GM21528 (cell line): Measurements from ENCODE around the gene AHCYL1.
"Not testable (repeated sequence)": the region's sequence is repeated elsewhere in the genome, so short reads cannot be mapped to it uniquely, and the experiment has no call there.

Experiments
- ATAC-seq: cut with Tn5 transposase; IDR thresholded peaks from one replicate; pipeline ENCODE4 v1.9.1; 2021; ENCODE audit warnings: mild to moderate bottlenecking, moderate library complexity; ENCODE audit not compliant: unreplicated experiment, low FRiP score

AHCYL1 gene

GRCh38 chr1:109996476-109996875, 11.9 kb downstream of the AHCYL1 start:
- no peak for ATAC-seq

GRCh38 chr1:109997204-109997866, 12.8 kb downstream of the AHCYL1 start:
- no peak for ATAC-seq

- ATAC-seq = no peak
These were observed 13.3 kb downstream of the AHCYL1 start for GRCh38 chr1:109997867-109998229.

- no peak for ATAC-seq
These were observed 18.1 kb downstream of the AHCYL1 start for GRCh38 chr1:110002695-110003094.

- ATAC-seq = no peak
These were observed 19.3 kb downstream of the AHCYL1 start for GRCh38 chr1:110003747-110004428.

GRCh38 chr1:110004583-110004982, 20.0 kb downstream of the AHCYL1 start:
- no peak for ATAC-seq

- ATAC-seq = no peak
These were observed 21.4 kb downstream of the AHCYL1 start for GRCh38 chr1:110005971-110006370.

GRCh38 chr1:110006516-110006915, 22.0 kb downstream of the AHCYL1 start:
- no peak for ATAC-seq

- ATAC-seq = no peak
These were observed 22.7 kb downstream of the AHCYL1 start for GRCh38 chr1:110007046-110007830.

GRCh38 chr1:110008971-110009565, 24.5 kb downstream of the AHCYL1 start:
- ATAC-seq = no peak

- peak; percentile 98 for ATAC-seq
These were observed 27.0 kb downstream of the AHCYL1 start for GRCh38 chr1:110011527-110012041.

- peak; percentile 71 for ATAC-seq
These were observed 27.7 kb downstream of the AHCYL1 start for GRCh38 chr1:110012100-110012780.

GRCh38 chr1:110017792-110018191, 33.2 kb downstream of the AHCYL1 start:
- no peak for ATAC-seq

GRCh38 chr1:110018396-110018795, 33.8 kb downstream of the AHCYL1 start:
- ATAC-seq = no peak

GRCh38 chr1:110019770-110020169, 35.2 kb downstream of the AHCYL1 start:
- no peak for ATAC-seq

GRCh38 chr1:110021285-110021684, 36.7 kb downstream of the AHCYL1 start:
- ATAC-seq = no peak

GRCh38 chr1:110024613-110025012, 40.0 kb downstream of the AHCYL1 start:
- ATAC-seq = no peak

- ATAC-seq = not testable (repeated sequence)
These were observed 46.1 kb downstream of the AHCYL1 start for GRCh38 chr1:110030687-110031086.

- ATAC-seq = no peak
These were observed 47.8 kb downstream of the AHCYL1 start for GRCh38 chr1:110032327-110032726.

GRCh38 chr1:110033421-110033820, 48.9 kb downstream of the AHCYL1 start:
- ATAC-seq = no peak
